K562 (cell line): ENCODE data around the gene RAB25. TPM values are rescaled to one million over a fixed set of nuclear protein-coding genes. Genes with fewer than 3 reads are reported as not detected.

Experiments
- CBX3 ChIP-seq, 2 experiments: IDR thresholded peaks; 1 replicate in 1 of 2; 2 replicates in 1 of 2; pipeline ENCODE4 v1.6.1; 2012; ENCODE audit warnings: inconsistent platforms in 2 of 2, low read length in 2 of 2, borderline replicate concordance in 1 of 2, control low read depth in 1 of 2
- CHD2 ChIP-seq: IDR thresholded peaks from 2 replicates; pipeline ENCODE4 v1.6.1; 2011; ENCODE audit warnings: low read depth, low read length
- E2F3 ChIP-seq: fragments of 250-450 bp; sonication (Bioruptor Pico); IDR thresholded peaks from 2 replicates; pipeline ENCODE4 v1.4.0; 2020; ENCODE audit warnings: mild to moderate bottlenecking
- EZH2 ChIP-seq: IDR thresholded peaks from 2 replicates; pipeline ENCODE4 v1.6.1; 2012; ENCODE audit warnings: low read depth, mild to moderate bottlenecking, inconsistent platforms, low read length, borderline replicate concordance
- FOXJ3 ChIP-seq: sonication (generic); formaldehyde crosslinking; IDR thresholded peaks from 2 replicates; pipeline ENCODE4 v1.4.0; 2020; ENCODE audit warnings: mild to moderate bottlenecking, missing genetic modification reagents
- HDAC1 ChIP-seq, 2 experiments: fragments of 450-650 bp; IDR thresholded peaks; 2 replicates each; pipeline ENCODE4 v1.6.1; 2016 to 2017; ENCODE audit warnings: inconsistent platforms in 1 of 2, mild to moderate bottlenecking in 1 of 2, moderate library complexity in 1 of 2
- HDAC6 ChIP-seq: IDR thresholded peaks from 2 replicates; pipeline ENCODE4 v1.6.1; 2012; ENCODE audit warnings: low read depth, mild to moderate bottlenecking, control low read depth, inconsistent platforms, low read length, moderate library complexity
- HMGN3 ChIP-seq: IDR thresholded peaks from 2 replicates; pipeline ENCODE4 v1.6.1; 2011; ENCODE audit warnings: borderline replicate concordance, low read depth, mild to moderate bottlenecking, mixed read lengths, low read length; ENCODE audit not compliant: insufficient read length; ENCODE audit errors: extremely low read depth
- KDM4B ChIP-seq, 2 experiments: fragments of 450-650 bp in 1 of 2; sonication (generic) in 1 of 2; IDR thresholded peaks; 2 replicates each; pipeline ENCODE4 v1.6.1; 2016 to 2017; ENCODE audit warnings: borderline replicate concordance in 2 of 2, antibody characterized with exemption in 1 of 2, low read depth in 1 of 2, mild to moderate bottlenecking in 1 of 2
- LCOR ChIP-seq: sonication (generic); formaldehyde crosslinking; IDR thresholded peaks from 2 replicates; pipeline ENCODE4 v1.8.0; 2022; ENCODE audit warnings: mild to moderate bottlenecking, missing genetic modification reagents
- MYBL2 ChIP-seq, 2 experiments: fragments of 450-650 bp in 1 of 2; sonication (generic) in 1 of 2; formaldehyde crosslinking in 1 of 2; IDR thresholded peaks; 2 replicates each; pipeline versions ENCODE4 v1.6.1 to v1.8.1; 2017 to 2022; ENCODE audit warnings: borderline replicate concordance in 1 of 2, inconsistent platforms in 1 of 2, low read depth in 1 of 2, mild to moderate bottlenecking in 1 of 2, missing genetic modification reagents in 1 of 2, moderate library complexity in 1 of 2
- NONO ChIP-seq, 2 experiments: fragments of 200-400 bp in 1 of 2; fragments of 450-650 bp in 1 of 2; formaldehyde crosslinking in 1 of 2; IDR thresholded peaks; 2 replicates each; pipeline ENCODE4 v1.6.1; 2017; ENCODE audit warnings: low read depth in 2 of 2, mild to moderate bottlenecking in 2 of 2, moderate library complexity in 2 of 2, low read length in 1 of 2
- RBBP5 ChIP-seq: fragments of 200-600 bp; sonication (generic); IDR thresholded peaks from 2 replicates; pipeline ENCODE4 v1.6.1; 2012; ENCODE audit warnings: borderline replicate concordance, mild to moderate bottlenecking, low read length, control low read depth, inconsistent platforms; ENCODE audit not compliant: insufficient read depth, poor library complexity, severe bottlenecking
- SMAD1 ChIP-seq: fragments of 150-350 bp; IDR thresholded peaks from 2 replicates; pipeline ENCODE4 v1.6.1; 2014; ENCODE audit warnings: low read length, low read depth; ENCODE audit not compliant: partially characterized antibody
- SREBF2 ChIP-seq: sonication (generic); formaldehyde crosslinking; IDR thresholded peaks from 2 replicates; pipeline ENCODE4 v1.4.0; 2020; ENCODE audit warnings: mild to moderate bottlenecking, missing genetic modification reagents
- STAT5A ChIP-seq: IDR thresholded peaks from 2 replicates; pipeline ENCODE4 v1.6.1; 2012; ENCODE audit warnings: low read length, inconsistent platforms, borderline replicate concordance
- TARDBP ChIP-seq: fragments of 450-650 bp; IDR thresholded peaks from 2 replicates; pipeline ENCODE4 v1.6.1; 2016
- ZC3H8 ChIP-seq: fragments of 450-650 bp; IDR thresholded peaks from 2 replicates; pipeline ENCODE4 v1.6.1; 2017
- ZKSCAN3 ChIP-seq: fragments of 250-450 bp; sonication (Bioruptor Pico); IDR thresholded peaks from 2 replicates; pipeline ENCODE4 v1.4.0; 2020
- ZNF146 ChIP-seq: IDR thresholded peaks from one replicate; pipeline ENCODE4 v1.6.1; 2018; ENCODE audit warnings: missing compliant biosample characterization; ENCODE audit not compliant: unreplicated experiment
- ZNF785 ChIP-seq: fragments of 250-450 bp; sonication (Bioruptor Pico); IDR thresholded peaks from 2 replicates; pipeline ENCODE4 v1.4.0; 2020; ENCODE audit warnings: mild to moderate bottlenecking
- polyA plus RNA-seq, 8 experiments: library from polyadenylated mRNA; depleted of rRNA in 4 of 8; stranded (reverse) in 5 of 8; unstranded in 3 of 8; fragments of >200 nt; fragmentation: Nextera tagmentation in 2 of 8; fragmentation: Illumina TruSeq in 1 of 8; extraction: Ambion mirVana in 2 of 8; extraction: Trizol in 1 of 8; gene quantifications; 2 replicates each; pipeline versions ENCODE4 v1.2.1 to v1.2.3, GENCODE V29; 2011 to 2014; ENCODE audit warnings: inconsistent platforms in 1 of 8, missing spikeins in 1 of 8
- total RNA-seq, 7 experiments: library from RNA; depleted of rRNA in 6 of 7; stranded (reverse); fragments of >200 nt in 6 of 7; fragmentation: Illumina TruSeq in 2 of 7; extraction: Trizol in 2 of 7; gene quantifications; 2 replicates each; pipeline versions ENCODE4 v1.2.1 to v1.2.3, GENCODE V29; 2011 to 2021; ENCODE audit warnings: low replicate concordance in 1 of 7
- TF ChIP-seq, protein P1 (sequence below): fragments of 250-450 bp; sonication (Bioruptor Pico); IDR thresholded peaks from 2 replicates; pipeline ENCODE4 v1.4.0; 2020
- TF ChIP-seq, protein P2 (sequence below): sonication (generic); formaldehyde crosslinking; IDR thresholded peaks from 2 replicates; pipeline ENCODE4 v1.8.1; 2022; ENCODE audit warnings: missing genetic modification reagents

The RAB25 gene
- total and polyA plus RNA-seq, 9 of the 15 experiments (the other 6 are each of a cell fraction or from before 2014, with no cell fraction given) = 0.10 to 0.27 (median 0.13) TPM; not detected in 6

DNA sequence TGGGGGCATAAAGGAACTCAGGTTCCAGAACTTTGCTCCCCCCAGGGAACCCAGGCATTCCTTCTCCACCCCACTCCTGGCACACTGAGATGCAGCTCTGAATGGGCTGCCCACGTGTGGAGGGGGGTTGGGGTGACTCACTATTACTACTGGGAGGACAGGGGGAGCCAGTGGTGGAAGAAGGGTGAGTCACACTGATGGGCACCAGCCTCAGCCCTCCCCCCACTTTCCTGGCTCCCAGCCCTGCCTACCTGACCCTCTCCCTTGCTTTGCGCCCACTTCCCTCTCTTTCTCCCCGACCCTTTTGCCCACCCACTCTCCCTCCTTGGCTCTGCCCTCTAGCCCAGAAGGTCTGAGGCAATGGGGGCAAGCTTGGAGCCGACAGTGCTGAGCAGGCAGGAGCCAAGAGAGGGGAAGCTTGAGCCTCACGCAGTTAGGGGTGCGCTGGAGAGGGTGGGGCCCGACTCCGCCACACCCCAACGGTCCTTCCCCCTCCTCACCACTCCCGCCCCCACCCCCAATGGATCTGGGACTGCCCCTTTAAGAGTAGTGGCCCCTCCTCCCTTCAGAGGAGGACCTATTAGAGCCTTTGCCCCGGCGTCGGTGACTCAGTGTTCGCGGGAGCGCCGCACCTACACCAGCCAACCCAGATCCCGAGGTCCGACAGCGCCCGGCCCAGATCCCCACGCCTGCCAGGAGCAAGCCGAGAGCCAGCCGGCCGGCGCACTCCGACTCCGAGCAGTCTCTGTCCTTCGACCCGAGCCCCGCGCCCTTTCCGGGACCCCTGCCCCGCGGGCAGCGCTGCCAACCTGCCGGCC, 53.4 kb downstream of the RAB25 start, which contains the start of gene LMNA (continued):
- TF ChIP-seq, protein P1, sequence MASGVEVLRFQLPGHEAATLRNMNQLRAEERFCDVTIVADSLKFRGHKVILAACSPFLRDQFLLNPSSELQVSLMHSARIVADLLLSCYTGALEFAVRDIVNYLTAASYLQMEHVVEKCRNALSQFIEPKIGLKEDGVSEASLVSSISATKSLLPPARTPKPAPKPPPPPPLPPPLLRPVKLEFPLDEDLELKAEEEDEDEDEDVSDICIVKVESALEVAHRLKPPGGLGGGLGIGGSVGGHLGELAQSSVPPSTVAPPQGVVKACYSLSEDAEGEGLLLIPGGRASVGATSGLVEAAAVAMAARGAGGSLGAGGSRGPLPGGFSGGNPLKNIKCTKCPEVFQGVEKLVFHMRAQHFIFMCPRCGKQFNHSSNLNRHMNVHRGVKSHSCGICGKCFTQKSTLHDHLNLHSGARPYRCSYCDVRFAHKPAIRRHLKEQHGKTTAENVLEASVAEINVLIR (CRISPR knock-in tag) = no peak
- TF ChIP-seq STAT5A = no peak
- peak in 1 of 2 experiments; percentile 90; a peak in 2 of 4 replicates for TF ChIP-seq NONO (IDR thresholded peaks at IDR 0.05; ENCODE audit: low read depth in 2 of 2, low read length in 1 of 2)
- TF ChIP-seq ZNF146 = no peak
- TF ChIP-seq HDAC6 = no peak
- TF ChIP-seq SREBF2 (CRISPR knock-in tag) = no peak
- TF ChIP-seq, protein P2, sequence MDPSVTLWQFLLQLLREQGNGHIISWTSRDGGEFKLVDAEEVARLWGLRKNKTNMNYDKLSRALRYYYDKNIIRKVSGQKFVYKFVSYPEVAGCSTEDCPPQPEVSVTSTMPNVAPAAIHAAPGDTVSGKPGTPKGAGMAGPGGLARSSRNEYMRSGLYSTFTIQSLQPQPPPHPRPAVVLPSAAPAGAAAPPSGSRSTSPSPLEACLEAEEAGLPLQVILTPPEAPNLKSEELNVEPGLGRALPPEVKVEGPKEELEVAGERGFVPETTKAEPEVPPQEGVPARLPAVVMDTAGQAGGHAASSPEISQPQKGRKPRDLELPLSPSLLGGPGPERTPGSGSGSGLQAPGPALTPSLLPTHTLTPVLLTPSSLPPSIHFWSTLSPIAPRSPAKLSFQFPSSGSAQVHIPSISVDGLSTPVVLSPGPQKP = no peak
- peak in 1 of 2 experiments; percentile 69; a peak in 2 of 4 replicates for TF ChIP-seq HDAC1 (IDR thresholded peaks at IDR 0.05)
- no peak for TF ChIP-seq CHD2
- no peak for TF ChIP-seq RBBP5
- no peak for TF ChIP-seq MYBL2 (IDR thresholded peaks at IDR 0.05; ENCODE audit: low read depth)
- TF ChIP-seq MYBL2 (CRISPR knock-in tag; IDR thresholded peaks at IDR 0.05; ENCODE audit: borderline replicate concordance) = no peak
- TF ChIP-seq ZC3H8 = no peak
- TF ChIP-seq ZNF785 (CRISPR knock-in tag) = no peak
- TF ChIP-seq E2F3 (CRISPR knock-in tag) = no peak
- TF ChIP-seq SMAD1 = peak; percentile 51
- no peak for TF ChIP-seq TARDBP
- TF ChIP-seq ZKSCAN3 (CRISPR knock-in tag) = no peak
- TF ChIP-seq CBX3 (IDR thresholded peaks at IDR 0.05; ENCODE audit: borderline replicate concordance in 1 of 2, low read length in 2 of 2) = peak in 1 of 2 experiments; percentile 15; a peak in 1 of 3 replicates
- TF ChIP-seq EZH2 = no peak
- TF ChIP-seq LCOR (CRISPR knock-in tag) = no peak
- no peak for TF ChIP-seq KDM4B (IDR thresholded peaks at IDR 0.05; ENCODE audit: borderline replicate concordance in 2 of 2, low read depth in 1 of 2)
- TF ChIP-seq HMGN3 = no peak
- TF ChIP-seq FOXJ3 (CRISPR knock-in tag) = no peak
